CD4-positive, alpha-beta T cell (primary cell): ENCODE results near the gene GAB1. TPM values are rescaled to one million over a fixed set of nuclear protein-coding genes. Genes with fewer than 3 reads are reported as not detected.
"Not testable (repeated sequence)": the region's sequence is repeated elsewhere in the genome, so short reads cannot be mapped to it uniquely, and the experiment has no call there.

Source experiments
- ATAC-seq: fragments of 200-7000 bp; cut with Tn5 transposase; one replicate; pipeline ENCODE4 v1.10.0; 2022; ENCODE audit warnings: mild to moderate bottlenecking; ENCODE audit not compliant: poor library complexity
- CTCF ChIA-PET: fragments of 350-600 bp; sonication (Branson Sonifier 250); formaldehyde crosslinking; loops from one replicate; lab custom pipeline; 2021; ENCODE audit warnings: antibody characterized with exemption, inconsistent platforms; lab: Charles Lee
- POLR2A ChIA-PET: fragments of 350-600 bp; sonication (Branson Sonifier 250); formaldehyde crosslinking; loops from one replicate; lab custom pipeline; 2021; ENCODE audit warnings: antibody characterized with exemption, inconsistent platforms; lab: Charles Lee
- DNase-seq, 14 experiments: peaks; one replicate each; pipeline ENCODE4 v3.0.0-alpha.2; 2013 to 2020; ENCODE audit warnings: mixed read lengths in 2 of 14
- H3K27ac ChIP-seq, 2 donors: one replicate each; pipeline versions ENCODE4 v1.5.1 to v1.7.0; 2013; ENCODE audit warnings: low read length in 2 of 2, low read depth in 1 of 2, mild to moderate bottlenecking in 1 of 2
- H3K27me3 ChIP-seq, 2 experiments: 1 replicate in 1 of 2; 2 replicates in 1 of 2; pipeline versions ENCODE4 v1.6.1 to v1.7.0; 2013; ENCODE audit warnings: low read length in 2 of 2, control low read depth in 1 of 2, mild to moderate bottlenecking in 1 of 2, moderate library complexity in 1 of 2; ENCODE audit not compliant: insufficient read depth in 2 of 2, control insufficient read depth in 1 of 2
- H3K36me3 ChIP-seq: one replicate; pipeline ENCODE4 v1.6.1; 2013; ENCODE audit warnings: low read length, control low read depth; ENCODE audit not compliant: insufficient read depth
- H3K4me1 ChIP-seq: one replicate; pipeline ENCODE4 v1.6.1; 2013; ENCODE audit warnings: low read length, control low read depth; ENCODE audit not compliant: insufficient read depth
- H3K4me3 ChIP-seq: one replicate; pipeline ENCODE4 v1.5.1; 2013; ENCODE audit warnings: mild to moderate bottlenecking, low read length, moderate library complexity
- H3K9me3 ChIP-seq, 2 experiments: 1 replicate in 1 of 2; 2 replicates in 1 of 2; pipeline versions ENCODE4 v1.6.1 to v1.7.0; 2013; ENCODE audit warnings: low read length in 2 of 2, mild to moderate bottlenecking in 2 of 2, control low read depth in 1 of 2, moderate library complexity in 1 of 2; ENCODE audit not compliant: control insufficient read depth in 1 of 2, insufficient read depth in 1 of 2
- H3K27ac Mint-ChIP-seq: one replicate; pipeline ENCODE4 v1.8.0; 2020; ENCODE audit warnings: mixed read lengths
- H3K27me3 Mint-ChIP-seq: one replicate; pipeline ENCODE4 v1.8.0; 2021; ENCODE audit warnings: mixed read lengths
- H3K36me3 Mint-ChIP-seq: one replicate; pipeline ENCODE4 v1.8.0; 2021; ENCODE audit warnings: low read depth, mixed read lengths
- H3K4me1 Mint-ChIP-seq: one replicate; pipeline ENCODE4 v1.8.0; 2021; ENCODE audit warnings: low read depth, mixed read lengths
- H3K4me3 Mint-ChIP-seq: one replicate; pipeline ENCODE4 v1.8.0; 2020; ENCODE audit warnings: mild to moderate bottlenecking, mixed read lengths
- H3K9me3 Mint-ChIP-seq: one replicate; pipeline ENCODE4 v1.8.0; 2020; ENCODE audit warnings: mixed read lengths
- intact Hi-C, 2 experiments: fragments of 100-400 bp; cut with DNase I in 1 of 2; cut with micrococcal nuclease in 1 of 2; formaldehyde crosslinking; loops; one replicate each; pipeline versions ENCODE4 v1.15.1 to v1.9.0; 2023 to 2025; cut with DNase I, micrococcal nuclease
- total RNA-seq, 174 experiments: library from RNA in 2 of 174; stranded (reverse) in 2 of 174; gene quantifications; one replicate each; pipeline ENCODE4 v1.2.3 and lab custom pipeline; 2021 to 2026
- TF ChIP-seq, protein P1 (sequence below): fragments of 200-600 bp; IDR thresholded peaks from one replicate; pipeline ENCODE4 v1.8.0; 2022; ENCODE audit warnings: antibody characterized with exemption, mild to moderate bottlenecking

GAB1 gene
- total RNA-seq, 2 experiments from 2014 or later = 0.27 to 0.64 TPM

DNA sequence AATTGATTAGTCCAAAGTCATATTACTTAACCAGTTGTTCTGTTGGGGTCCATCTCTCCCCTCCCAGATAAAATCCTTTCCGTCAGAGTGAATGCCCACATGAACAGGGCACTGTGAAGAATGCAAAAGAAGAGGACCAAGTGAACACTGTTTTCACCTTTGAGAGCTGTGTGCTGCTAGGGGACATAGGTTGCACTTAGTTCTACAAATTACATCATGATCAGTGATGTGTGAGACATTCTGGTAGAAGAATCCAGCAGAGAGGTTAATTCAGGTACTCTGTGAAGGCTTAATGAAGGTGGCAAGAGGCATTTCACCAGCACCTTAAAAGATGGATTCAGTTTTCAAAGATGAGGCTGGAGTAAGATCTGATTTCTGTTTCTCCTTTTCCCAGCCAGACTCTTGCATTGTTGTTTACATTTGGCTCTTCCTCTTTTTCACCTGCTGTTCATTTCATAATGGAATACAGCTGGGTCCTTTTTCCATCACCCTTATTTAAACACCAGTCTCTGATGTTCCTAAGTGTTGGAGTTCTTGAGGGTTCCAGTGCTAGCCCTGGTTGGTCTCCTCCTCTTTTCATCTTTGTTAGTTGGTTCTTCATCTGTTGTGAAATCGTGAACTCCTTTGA is 10.9 kb downstream of the GAB1 start:
- ChIA-PET CTCF (no interaction called here), POLR2A (no interaction called here)
- ATAC-seq (no peak), DNase-seq (no peak)
- Mint-ChIP-seq H3K27ac (no peak overlapping the region), H3K9me3 (no peaks in the 10 kb centered on the region), H3K36me3 (no peaks in the 10 kb centered on the region), H3K4me3 (no peak overlapping the region), H3K4me1 (no peaks in the 10 kb centered on the region), H3K27me3 (peaks cover 17% of the 10 kb centered on the region)
- H3K27me3 ChIP-seq = peaks cover 0 to 8% of the 10 kb centered on the region in 2 experiments
- H3K9me3 ChIP-seq = peaks cover 0 to 4% of the 10 kb centered on the region in 2 experiments
- no peak overlapping the region for H3K27ac ChIP-seq
- no peak overlapping the region for H3K4me3 ChIP-seq
- no peaks in the 10 kb centered on the region for H3K36me3 ChIP-seq
- TF ChIP-seq, protein P1, sequence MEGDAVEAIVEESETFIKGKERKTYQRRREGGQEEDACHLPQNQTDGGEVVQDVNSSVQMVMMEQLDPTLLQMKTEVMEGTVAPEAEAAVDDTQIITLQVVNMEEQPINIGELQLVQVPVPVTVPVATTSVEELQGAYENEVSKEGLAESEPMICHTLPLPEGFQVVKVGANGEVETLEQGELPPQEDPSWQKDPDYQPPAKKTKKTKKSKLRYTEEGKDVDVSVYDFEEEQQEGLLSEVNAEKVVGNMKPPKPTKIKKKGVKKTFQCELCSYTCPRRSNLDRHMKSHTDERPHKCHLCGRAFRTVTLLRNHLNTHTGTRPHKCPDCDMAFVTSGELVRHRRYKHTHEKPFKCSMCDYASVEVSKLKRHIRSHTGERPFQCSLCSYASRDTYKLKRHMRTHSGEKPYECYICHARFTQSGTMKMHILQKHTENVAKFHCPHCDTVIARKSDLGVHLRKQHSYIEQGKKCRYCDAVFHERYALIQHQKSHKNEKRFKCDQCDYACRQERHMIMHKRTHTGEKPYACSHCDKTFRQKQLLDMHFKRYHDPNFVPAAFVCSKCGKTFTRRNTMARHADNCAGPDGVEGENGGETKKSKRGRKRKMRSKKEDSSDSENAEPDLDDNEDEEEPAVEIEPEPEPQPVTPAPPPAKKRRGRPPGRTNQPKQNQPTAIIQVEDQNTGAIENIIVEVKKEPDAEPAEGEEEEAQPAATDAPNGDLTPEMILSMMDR = no peak
- intact Hi-C loops = no loop called here
- H3K4me1 ChIP-seq = no peaks in the 10 kb centered on the region

DNA sequence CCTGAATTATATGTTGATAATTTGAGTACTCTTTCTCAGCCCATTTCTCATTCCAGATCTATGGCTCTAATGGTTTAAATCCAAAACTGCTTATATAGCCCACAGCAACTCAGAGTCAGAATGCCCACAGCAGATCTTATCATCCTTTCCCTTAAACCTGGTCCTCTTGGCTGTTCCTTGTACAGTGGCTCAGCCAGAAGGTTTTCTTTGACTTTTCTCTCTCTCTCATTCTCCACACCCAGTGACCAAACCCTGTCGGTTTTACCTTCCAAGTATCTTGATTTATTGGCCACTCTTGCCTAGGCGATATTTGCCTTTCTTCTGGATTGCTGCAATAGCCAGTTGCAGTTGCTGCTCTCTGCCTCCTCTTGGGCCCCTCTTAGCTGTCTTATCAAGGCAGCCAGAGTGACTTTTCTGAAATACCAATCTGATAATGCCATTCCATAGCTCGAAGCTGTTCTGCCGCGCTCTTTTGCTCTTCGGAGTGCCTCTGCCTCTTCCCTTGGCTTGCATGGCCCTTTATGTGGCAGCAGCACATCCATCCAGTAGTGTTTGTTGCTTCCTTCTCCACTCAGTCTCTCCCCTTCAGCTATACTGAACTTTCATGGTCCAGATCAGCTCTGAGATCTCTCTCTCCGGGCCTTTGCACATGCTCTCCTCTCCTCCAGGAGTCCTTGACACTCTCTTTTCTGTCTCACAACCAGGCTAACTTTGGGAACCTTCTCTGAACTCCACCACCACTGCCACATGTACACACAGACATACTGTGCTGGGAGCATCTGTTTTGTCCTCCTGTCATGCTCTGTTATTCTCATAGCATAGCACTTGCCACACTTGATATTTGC is 11.8 kb downstream of the GAB1 start:
- no peaks in the 10 kb centered on the region for H3K4me1 Mint-ChIP-seq
- ATAC-seq (no peak), DNase-seq (no peak)
- H3K9me3 ChIP-seq = peaks cover 0 to 4% of the 10 kb centered on the region in 2 experiments
- intact Hi-C loops = no loop called here
- H3K4me1 ChIP-seq = no peaks in the 10 kb centered on the region
- H3K27ac Mint-ChIP-seq = no peak overlapping the region
- TF ChIP-seq, protein P1 = no peak
- no peak overlapping the region for H3K4me3 Mint-ChIP-seq
- no peaks in the 10 kb centered on the region for H3K36me3 Mint-ChIP-seq
- no peaks in the 10 kb centered on the region for H3K9me3 Mint-ChIP-seq
- CTCF ChIA-PET = no interaction called here
- peaks cover 10% of the 10 kb centered on the region for H3K27me3 Mint-ChIP-seq
- H3K4me3 ChIP-seq = no peak overlapping the region
- POLR2A ChIA-PET = no interaction called here
- no peaks in the 10 kb centered on the region for H3K36me3 ChIP-seq
- H3K27me3 ChIP-seq = peaks cover 0 to 8% of the 10 kb centered on the region in 2 experiments
- no peak overlapping the region for H3K27ac ChIP-seq

DNA sequence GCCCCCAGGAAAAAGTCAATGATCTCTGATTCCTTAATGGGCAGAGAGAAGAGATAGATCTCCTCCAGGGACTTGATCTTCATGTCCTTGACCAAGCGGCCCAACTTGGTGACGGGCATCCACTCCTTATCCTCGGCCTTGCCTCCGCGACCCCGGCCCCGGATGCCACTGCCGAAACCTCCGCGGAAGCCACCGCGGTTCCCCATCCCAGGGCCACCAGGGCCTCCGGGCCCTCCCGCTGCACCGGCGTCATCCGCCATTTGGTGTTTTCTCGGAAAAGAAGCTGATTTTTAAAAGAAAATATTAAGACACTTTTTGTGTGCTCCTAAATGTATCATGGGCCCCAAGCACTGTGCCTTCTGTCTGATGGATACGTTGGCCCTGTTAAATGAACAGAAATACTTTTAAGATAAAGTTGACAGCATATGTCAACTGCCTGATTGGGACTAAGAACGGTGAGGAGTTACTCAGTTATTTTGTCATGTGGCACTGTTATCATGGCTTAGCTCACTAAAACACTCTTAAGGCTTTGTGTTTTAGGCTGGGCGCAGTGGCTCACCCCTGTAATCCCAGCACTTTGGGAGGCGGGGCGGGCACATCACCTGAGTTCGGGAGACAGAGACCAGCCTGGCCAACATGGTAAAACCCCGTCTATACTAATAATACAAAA is 13.3 kb downstream of the GAB1 start:
- H3K27ac ChIP-seq, H3K9me3 ChIP-seq, H3K4me1 Mint-ChIP-seq, H3K36me3 ChIP-seq, ATAC-seq, CTCF ChIA-PET, H3K9me3 Mint-ChIP-seq, H3K4me1 ChIP-seq, H3K4me3 Mint-ChIP-seq, H3K27me3 Mint-ChIP-seq, H3K27me3 ChIP-seq, H3K36me3 Mint-ChIP-seq, POLR2A ChIA-PET, intact Hi-C loops, H3K27ac Mint-ChIP-seq, H3K4me3 ChIP-seq, DNase-seq: not testable (repeated sequence)
